ENCODE measurements around the gene OR13C4. TPM values are rescaled to one million over a fixed set of nuclear protein-coding genes. Genes with fewer than 3 reads are reported as not detected.

Gene OR13C4
- not detected for total RNA-seq
- polyA plus RNA-seq: not detected
- long read RNA-seq, donor 1: 0 reads
- long read RNA-seq, donor 2: 0 reads
- long read RNA-seq, donor 3: 0 reads

DNA sequence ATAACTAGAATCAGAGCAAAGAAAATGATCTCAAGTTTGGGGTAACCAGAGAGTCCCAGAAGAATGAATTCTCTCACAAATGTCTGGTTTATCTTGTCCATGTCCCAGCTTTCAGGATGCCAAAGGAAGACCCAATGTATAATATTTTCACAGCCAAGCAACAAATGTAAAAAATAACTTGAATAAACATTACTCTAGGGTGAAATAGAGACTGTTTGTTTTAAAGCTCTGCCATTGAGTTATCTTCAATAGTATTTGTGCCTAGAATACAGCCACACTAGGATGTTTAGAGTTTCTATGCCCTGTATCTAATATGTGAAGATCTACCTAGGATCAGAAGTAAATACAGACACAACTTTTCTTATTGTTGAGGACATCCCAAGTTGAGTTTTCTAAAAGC lies at the start of gene OR13C4:
TSS of gene OR13C4 (minus strand) at position 101 of the 400 bp plus-strand sequence. CDS start at position 101, 0 bp downstream.
- intact Hi-C loops (cut with DNase I): no loop called here
- DNase-seq: no peak
- no peaks in the 10 kb centered on the region for H3K36me3 ChIP-seq
- TF ChIP-seq, protein P1, sequence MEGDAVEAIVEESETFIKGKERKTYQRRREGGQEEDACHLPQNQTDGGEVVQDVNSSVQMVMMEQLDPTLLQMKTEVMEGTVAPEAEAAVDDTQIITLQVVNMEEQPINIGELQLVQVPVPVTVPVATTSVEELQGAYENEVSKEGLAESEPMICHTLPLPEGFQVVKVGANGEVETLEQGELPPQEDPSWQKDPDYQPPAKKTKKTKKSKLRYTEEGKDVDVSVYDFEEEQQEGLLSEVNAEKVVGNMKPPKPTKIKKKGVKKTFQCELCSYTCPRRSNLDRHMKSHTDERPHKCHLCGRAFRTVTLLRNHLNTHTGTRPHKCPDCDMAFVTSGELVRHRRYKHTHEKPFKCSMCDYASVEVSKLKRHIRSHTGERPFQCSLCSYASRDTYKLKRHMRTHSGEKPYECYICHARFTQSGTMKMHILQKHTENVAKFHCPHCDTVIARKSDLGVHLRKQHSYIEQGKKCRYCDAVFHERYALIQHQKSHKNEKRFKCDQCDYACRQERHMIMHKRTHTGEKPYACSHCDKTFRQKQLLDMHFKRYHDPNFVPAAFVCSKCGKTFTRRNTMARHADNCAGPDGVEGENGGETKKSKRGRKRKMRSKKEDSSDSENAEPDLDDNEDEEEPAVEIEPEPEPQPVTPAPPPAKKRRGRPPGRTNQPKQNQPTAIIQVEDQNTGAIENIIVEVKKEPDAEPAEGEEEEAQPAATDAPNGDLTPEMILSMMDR (IDR thresholded peaks at IDR 0.05): no peak
- TF ChIP-seq POLR2A (IDR thresholded peaks at IDR 0.05) (no peak), EP300 (IDR thresholded peaks at IDR 0.05) (no peak)
- H3K4me1 ChIP-seq (ENCODE audit: insufficient read depth): no peaks in the 10 kb centered on the region
- H3K27ac ChIP-seq: no peak within 1 kb of the TSS
- no peaks in the 10 kb centered on the region for H3K27me3 ChIP-seq
- no peak within 1 kb of the TSS for H3K4me3 ChIP-seq
- no peaks in the 10 kb centered on the region for H3K9me3 ChIP-seq

DNA sequence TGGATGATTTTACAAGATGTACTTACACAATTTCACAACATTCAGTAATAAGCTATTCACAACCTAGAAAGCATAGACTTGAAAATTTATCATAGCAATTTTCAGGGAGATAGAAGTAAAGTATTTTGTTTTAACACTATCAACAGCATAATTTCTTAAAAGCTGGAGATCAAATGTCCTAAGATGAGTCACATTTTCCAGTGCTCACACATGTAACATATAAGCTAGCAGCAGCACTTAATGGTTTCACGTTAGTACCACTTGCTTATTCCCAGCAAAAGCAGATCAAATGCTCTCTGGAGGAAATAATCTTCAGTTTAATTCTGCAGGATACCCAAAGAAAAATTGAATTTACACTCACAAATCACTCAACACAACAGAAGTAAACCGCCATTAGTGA lies 48.4 kb upstream of the OR13C4 start:
- Histone ChIP-seq H3K9me3 (no peaks in the 10 kb centered on the region), H3K27ac (no peak overlapping the region), H3K4me3 (no peak overlapping the region), H3K36me3 (no peaks in the 10 kb centered on the region), H3K27me3 (no peaks in the 10 kb centered on the region), H3K4me1 (ENCODE audit: insufficient read depth) (no peaks in the 10 kb centered on the region)
- intact Hi-C loops (cut with DNase I): no loop called here
- no peak for DNase-seq
- 59 to 76% (median 62%) methylated on average over 2 of the region's 2 CpGs for WGBS, 3 donors
- TF ChIP-seq EP300 (IDR thresholded peaks at IDR 0.05) (no peak), POLR2A (IDR thresholded peaks at IDR 0.05) (no peak)
- TF ChIP-seq, protein P1 (IDR thresholded peaks at IDR 0.05): no peak

DNA sequence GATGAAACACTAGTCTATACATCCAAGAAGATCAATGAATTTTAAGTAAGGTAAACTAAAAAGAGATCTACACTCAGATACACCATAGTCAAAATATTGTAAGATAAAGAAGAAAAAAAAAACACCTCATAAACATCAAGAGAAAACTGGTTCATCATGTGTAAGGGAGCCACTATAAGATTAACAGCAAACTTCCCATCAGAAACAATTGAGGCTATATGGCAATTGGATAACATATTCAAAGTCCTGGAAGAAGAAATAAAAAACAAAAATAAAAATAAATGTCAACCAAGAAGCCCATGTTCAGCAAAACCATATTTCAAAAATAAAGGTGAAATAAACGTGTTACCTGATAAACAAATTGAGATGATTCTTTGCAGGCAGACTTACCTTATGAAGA lies 45.6 kb upstream of the OR13C4 start:
- no peak overlapping the region for H3K27ac ChIP-seq
- 53 to 65% (median 63%) methylated on average over 1 of the region's 1 CpG for WGBS, 3 donors
- intact Hi-C loops (cut with DNase I): no loop called here

DNA sequence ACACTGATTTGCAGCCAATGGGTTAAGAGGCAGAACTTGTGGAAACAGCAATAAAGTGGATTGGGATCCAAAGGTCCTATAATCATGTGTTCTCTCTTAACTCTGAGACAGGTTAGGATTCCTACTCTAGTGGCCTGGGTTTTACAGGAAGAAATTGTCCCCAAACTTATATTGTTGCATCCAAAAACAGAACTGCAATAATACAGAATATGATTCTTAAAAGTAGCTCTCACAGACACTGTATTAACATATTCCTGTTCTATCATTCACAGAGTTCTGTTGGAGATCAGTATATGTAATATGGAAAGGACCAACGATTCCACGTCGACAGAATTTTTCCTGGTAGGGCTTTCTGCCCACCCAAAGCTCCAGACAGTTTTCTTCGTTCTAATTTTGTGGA lies 41.9 kb upstream of the OR13C4 start, which contains the start of gene OR13C8:
TSS of gene OR13C8 (plus strand) at position 301 of the 400 bp plus-strand sequence. CDS start at position 301, 0 bp downstream.
- no peaks in the 10 kb centered on the region for H3K36me3 ChIP-seq
- WGBS, 3 donors: 89 to 93% (median 90%) methylated on average over 4 of the region's 4 CpGs

More for the DNA sequence above, 45.6 kb upstream of the OR13C4 start:
- H3K27me3 ChIP-seq: no peaks in the 10 kb centered on the region
- H3K9me3 ChIP-seq: no peaks in the 10 kb centered on the region
- no peaks in the 10 kb centered on the region for H3K4me1 ChIP-seq (ENCODE audit: insufficient read depth)
- DNase-seq: no peak
- H3K36me3 ChIP-seq: no peaks in the 10 kb centered on the region
- no peak overlapping the region for H3K4me3 ChIP-seq
- TF ChIP-seq EP300 (IDR thresholded peaks at IDR 0.05) (no peak), POLR2A (IDR thresholded peaks at IDR 0.05) (no peak)
- TF ChIP-seq, protein P1 (IDR thresholded peaks at IDR 0.05): no peak

DNA sequence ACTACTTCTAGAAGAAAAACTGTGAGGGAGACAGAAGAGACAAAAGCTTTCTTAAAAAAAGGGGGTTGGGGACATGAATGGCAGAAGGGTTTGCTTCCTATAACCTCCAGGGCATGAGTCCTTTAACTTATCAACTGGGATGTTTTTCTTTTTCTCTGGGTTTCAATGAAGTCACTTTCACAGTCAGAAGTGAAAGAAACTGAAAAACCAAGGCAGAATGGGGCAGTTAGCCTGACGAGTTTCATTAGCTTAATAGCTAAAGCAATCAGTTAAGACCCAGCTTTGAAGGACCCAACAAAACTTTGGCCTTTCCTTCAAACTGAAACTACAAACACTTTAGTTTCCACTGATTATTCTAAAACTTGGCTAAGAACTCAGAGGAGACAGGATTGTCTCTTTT lies 37.3 kb upstream of the OR13C4 start:
- Histone ChIP-seq H3K27ac (no peak overlapping the region), H3K4me1 (ENCODE audit: insufficient read depth) (no peaks in the 10 kb centered on the region), H3K27me3 (no peaks in the 10 kb centered on the region), H3K9me3 (no peaks in the 10 kb centered on the region), H3K36me3 (no peaks in the 10 kb centered on the region), H3K4me3 (no peak overlapping the region)
- no peak for DNase-seq
- TF ChIP-seq, protein P1 (IDR thresholded peaks at IDR 0.05): no peak
- TF ChIP-seq EP300 (IDR thresholded peaks at IDR 0.05) (no peak), POLR2A (IDR thresholded peaks at IDR 0.05) (no peak)
- intact Hi-C loops (cut with DNase I): no loop called here
- WGBS, 3 donors: 30 to 43% (median 41%) methylated on average over 1 of the region's 1 CpG

More for the DNA sequence above, 41.9 kb upstream of the OR13C4 start, which contains the start of gene OR13C8:
- no peak for DNase-seq
- TF ChIP-seq POLR2A (IDR thresholded peaks at IDR 0.05): no peak
- H3K4me3 ChIP-seq: no peak within 1 kb of the TSS
- no peaks in the 10 kb centered on the region for H3K27me3 ChIP-seq
- no peak within 1 kb of the TSS for H3K27ac ChIP-seq
- H3K4me1 ChIP-seq (ENCODE audit: insufficient read depth): no peaks in the 10 kb centered on the region
- H3K9me3 ChIP-seq: no peaks in the 10 kb centered on the region
- intact Hi-C loops (cut with DNase I): no loop called here

Measured in ovary (tissue), 10 donors.